ENCODE data around the gene KIAA1217.

GRCh38 chr10:24480447-24480846 is 271.5 kb downstream of the KIAA1217 start:
- TF ChIP-seq CTCF (IDR thresholded peaks at IDR 0.05) (no peak), POLR2A (IDR thresholded peaks at IDR 0.05) (no peak)
